Stimulated activated CD4-positive, alpha-beta T cell treated with anti-CD3 and anti-CD28 coated beads, Interleukin-2, amount 100 ng/mL, for 4 hours (primary cell): Measurements from ENCODE around the gene PHF5A.

Experiments
- DNase-seq: peaks from one replicate; pipeline ENCODE4 v3.0.0-alpha.2; 2020; ENCODE audit warnings: low read depth

PHF5A gene, protein sequence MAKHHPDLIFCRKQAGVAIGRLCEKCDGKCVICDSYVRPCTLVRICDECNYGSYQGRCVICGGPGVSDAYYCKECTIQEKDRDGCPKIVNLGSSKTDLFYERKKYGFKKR

DNA sequence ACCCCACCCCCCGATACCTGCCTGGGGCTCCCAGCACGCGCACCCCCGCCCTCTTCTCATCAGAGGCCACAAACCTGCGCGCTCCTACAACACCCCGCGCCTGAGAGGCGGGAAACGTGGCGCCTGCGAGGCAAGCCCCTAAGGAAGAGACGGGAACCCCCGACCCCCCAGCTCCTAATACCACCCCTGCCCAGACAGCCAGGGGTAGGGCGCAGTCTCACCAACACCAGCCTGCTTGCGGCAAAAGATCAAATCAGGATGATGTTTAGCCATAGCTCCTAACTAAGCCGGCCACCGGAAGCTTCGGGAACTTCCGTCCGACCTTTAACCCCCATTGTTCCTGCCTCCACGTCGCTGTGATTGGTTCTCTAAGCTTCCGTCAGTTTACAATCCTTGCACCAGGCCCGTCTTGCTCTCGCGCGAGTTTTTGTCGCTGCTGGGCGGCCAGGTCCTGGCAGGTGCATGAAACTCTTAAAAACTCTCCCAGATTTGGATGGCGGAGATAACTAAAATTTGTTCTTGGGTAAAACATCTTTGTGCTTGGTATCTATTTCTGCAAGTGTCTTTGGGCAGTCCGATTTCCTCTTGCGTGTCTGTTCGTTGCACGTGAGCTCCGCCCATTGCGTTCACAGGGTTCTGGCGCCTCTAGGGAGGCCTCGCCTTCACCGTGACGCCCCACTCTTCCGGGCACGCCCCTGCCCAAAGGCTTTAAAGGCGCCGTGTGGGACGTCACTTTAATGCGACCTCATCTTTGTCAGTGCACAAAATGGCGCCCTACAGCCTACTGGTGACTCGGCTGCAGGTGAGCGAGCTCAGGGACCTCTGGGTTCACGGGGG, at the start of gene PHF5A, which contains the start of gene ACO2:
PHF5A (minus strand) TSS at position 312 of the 837 bp plus-strand sequence; CDS start at position 273, 39 bp downstream.
ACO2 (plus strand) TSS at position 737 of the 837 bp plus-strand sequence; CDS start at position 767, 30 bp downstream.
- peak; percentile 98 for DNase-seq

DNA sequence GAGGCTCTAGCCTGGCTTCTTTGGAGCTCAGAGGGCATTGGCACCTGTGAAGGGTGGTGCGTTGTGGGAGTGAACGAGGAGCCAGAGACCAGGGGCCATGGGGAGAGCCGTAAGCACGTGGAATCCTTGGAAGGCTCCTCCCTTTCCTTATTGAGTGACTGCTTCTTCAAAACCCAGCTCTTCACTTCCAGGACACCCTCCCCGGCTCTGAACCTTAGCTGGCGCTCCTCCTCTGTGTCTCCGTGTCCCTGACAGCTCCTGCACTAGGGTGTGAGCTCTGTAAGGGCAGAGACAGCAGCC, 49.5 kb upstream of the PHF5A start:
- DNase-seq: no peak

DNA sequence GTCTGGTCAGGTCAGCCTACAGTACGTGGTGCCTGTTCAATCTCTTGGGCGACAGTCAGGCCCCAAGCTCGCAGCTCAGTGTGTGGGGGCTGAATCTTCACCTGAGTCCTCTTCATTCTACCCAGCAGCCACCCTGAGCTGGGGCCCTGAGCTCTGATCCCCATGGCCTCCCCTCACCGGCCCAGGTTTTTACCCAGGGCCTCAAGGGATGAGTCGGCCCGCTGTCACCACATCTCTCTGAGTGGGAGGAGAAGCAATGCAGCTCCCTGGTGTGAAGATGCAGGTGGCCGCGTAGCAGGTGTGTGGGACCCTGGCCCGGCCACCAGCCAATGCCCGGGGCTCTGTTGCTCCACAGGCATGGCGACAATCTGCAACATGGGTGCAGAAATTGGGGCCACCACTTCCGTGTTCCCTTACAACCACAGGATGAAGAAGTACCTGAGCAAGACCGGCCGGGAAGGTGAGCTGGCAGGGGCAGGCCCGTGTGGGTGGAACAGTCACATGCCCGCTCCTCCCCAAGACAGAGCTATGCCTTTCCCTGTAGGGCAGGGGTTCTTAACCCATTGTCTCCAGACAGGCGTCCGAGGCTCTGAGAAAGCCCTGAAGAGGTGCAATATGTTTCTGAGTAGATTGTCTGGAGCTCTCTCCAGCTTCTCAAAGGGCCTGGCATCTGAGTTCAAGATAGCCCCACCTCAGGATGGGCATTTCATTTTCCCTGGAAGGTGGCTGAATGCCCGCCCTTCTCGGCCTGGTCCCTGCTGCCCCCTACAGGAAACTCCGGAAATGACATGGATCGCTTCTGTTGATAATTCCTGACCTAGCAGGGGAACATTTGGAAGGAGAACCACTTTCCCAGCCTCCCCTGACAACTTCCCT, 48.9 kb upstream of the PHF5A start:
- no peak for DNase-seq

DNA sequence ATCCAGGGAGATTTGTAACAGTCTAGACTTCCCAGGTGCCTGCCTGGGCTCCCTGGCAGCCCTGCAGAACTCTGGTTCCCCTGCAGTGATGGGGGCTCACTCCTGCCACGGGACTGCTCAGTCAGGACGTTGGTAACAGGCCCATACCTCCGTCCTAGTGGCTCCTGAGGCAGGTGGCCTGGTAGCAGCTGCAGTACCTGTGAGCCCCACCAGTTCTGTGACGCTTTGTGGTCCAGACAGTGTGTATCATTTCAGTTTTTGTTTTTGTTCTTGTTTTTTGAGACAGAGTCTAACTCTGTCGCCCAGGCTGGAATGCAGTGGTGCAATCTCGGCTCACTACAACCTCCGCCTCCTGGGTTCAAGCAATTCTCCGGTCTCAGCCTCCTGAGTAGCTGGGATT, 48.0 kb upstream of the PHF5A start:
- DNase-seq: no peak

DNA sequence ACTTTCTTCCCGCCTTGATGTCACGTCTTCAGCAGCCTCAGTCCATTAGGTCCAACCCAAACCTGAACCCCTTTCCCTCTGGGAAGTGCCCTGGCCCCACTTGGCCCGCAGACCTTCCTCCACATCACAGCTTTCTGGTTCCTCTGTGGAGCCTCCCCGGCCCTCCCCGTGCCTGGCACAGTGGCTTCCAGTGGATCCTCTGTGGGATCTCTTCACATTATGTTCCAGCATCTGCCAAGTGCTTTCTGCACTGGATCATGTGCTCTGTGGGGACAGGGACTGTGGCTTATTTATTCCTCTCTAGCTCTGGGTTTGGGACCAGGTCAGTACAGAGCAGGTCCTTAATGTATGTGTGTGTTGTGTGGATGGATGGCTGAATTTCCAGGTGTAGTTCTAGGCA, 44.9 kb upstream of the PHF5A start:
- no peak for DNase-seq

DNA sequence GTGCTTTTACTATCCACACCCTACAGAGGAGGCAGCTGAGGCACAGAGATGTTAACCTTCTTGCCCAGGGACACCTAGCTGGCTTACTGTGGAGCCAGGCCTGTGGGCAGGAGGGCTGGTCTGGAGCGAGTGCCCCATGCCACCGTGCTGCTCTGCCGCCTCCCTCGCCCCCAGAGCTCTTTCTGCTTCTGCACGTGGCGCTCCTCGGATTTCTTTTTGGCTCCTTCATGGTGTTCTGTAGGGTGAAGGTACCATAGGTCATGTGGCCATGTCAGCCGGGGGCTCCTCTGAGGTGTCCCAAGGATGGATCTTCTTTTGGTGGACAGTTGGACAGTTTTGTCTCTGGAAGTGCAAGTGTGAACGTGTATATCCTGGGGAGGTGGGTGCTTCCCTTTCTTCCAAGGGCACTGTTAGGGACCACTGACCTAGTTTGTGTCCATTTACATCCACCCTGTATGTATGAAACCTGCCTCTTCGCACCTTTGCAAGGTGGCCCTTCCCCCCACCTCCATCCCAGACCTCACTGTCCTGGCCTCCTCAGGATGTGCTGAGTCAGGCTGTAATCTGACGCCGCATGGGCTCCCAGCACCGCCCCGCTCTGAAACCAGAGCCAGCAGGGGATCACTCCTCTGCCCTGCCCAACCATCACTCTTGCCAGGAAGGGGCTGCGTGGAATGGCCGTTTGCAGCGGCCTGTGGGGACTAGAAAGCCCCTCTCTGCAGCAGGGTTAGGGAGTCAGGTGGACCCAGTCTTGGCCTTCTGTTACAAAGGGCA, 44.1 kb upstream of the PHF5A start:
- DNase-seq: no peak

DNA sequence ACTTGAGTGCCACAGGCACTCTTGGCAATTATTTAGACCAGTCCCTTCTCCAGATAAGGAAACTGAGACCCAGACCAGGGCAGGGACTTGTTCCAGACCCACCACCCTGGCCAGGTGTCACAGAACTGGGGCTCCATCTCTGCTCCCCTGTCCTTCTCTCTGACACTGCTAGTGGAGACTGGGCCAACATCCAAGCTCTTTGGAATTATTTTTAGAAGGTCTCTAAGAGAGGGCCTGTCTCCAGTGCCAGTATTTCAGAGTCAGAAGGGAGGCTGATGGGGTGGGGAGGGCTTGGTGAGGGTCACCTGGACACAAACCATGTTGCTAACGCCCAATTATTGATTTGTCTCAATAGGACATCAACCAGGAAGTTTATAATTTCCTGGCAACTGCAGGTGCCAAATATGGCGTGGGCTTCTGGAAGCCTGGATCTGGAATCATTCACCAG, 43.1 kb upstream of the PHF5A start:
- DNase-seq: no peak

DNA sequence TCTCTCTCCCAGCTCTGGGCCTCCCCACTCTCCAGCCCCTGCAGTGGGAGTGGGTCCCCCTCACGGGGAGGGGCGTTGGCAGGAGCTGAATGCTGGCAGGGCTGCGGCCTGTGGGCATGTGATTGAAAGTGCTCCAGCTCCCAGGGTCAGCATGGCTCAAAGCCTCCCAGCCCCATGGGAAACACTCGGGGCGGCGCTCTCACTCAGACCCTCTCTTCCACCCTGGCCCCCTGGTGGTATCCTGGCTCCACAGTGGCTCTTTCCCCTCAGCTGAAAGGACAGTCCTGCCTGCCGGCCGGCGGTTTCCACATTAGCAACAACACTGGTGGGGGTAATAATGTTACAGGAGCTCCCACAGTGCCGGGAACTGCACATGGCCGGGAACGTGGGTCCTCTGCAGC, 40.3 kb upstream of the PHF5A start:
- DNase-seq: no peak

DNA sequence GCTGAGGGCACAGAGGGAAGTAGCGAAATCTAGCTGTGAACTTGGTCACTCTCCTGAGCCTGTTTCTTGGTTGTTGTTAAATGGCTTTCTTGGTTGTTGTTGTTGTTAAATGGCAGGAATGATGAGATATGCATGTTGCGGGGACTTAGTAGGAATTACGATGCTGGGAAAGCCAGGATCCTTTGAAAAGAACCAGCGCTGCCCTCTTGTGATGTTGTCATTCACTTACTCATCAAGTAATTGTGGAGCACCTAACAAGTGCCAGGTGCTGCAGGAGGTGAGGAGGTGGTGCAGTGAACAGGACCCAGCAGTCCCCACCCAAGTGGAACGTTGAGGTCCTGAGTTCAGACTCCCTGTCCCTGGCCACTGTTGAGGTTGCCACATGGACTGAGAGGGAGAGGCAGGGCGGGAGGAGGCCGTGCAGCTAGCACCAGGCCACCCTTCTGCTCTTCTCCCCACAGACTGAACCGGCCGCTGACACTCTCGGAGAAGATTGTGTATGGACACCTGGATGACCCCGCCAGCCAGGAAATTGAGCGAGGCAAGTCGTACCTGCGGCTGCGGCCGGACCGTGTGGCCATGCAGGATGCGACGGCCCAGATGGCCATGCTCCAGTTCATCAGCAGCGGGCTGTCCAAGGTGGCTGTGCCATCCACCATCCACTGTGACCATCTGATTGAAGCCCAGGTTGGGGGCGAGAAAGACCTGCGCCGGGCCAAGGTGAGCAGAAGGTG, 39.0 kb upstream of the PHF5A start:
- DNase-seq: no peak

DNA sequence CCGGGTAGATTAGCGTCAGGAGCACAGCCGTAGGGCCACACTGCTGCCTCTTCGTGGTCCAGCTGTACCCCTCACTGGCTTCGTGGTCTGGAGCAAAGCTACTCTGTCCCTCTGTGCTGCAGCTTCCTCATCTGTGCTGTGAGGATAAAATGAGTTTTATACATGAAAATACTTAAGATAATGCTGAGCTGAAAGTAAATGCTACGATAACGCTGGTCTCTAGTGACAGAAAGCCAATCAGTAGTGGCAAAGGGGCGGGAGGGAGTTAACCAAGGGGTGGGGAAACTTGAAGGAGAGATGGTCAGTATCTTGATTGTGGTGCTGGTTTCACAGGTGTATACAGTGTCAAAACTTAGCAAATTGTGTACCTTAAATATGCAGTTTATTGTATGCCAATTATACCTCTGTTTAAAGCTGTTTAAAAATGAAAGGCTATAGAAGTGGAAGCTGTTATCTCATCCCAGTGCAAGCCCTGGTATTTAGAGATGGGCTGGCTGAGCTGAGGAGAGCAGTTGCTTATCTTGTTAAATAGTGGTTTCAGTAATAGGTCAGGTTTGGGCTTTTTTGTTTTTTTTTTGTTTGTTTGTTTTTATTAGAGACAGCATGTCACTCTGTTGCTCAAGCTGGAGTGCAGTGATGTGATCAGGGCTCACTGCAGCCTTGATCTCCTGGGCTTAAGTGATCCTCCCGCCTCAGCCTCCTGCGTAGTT, 37.2 kb upstream of the PHF5A start:
- DNase-seq: no peak

DNA sequence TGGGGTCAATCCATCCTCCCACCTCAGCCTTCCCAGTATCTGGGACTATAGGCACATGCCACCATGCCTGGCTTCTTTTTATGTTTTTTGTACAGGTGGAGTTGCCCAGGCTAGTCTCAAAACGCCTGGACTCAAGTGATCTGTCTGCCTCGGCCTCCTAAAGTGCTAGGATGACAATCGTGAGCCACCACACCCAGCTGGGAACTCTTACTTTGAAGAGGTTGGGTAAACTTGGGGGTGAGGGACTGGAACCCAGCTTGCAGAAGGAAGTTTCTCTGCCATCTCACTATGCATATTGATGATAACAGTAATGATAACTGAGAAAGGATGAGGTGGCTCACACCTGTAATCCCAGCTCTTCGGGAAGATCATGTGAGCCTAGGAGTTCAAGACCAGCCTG, 36.3 kb upstream of the PHF5A start:
- no peak for DNase-seq

DNA sequence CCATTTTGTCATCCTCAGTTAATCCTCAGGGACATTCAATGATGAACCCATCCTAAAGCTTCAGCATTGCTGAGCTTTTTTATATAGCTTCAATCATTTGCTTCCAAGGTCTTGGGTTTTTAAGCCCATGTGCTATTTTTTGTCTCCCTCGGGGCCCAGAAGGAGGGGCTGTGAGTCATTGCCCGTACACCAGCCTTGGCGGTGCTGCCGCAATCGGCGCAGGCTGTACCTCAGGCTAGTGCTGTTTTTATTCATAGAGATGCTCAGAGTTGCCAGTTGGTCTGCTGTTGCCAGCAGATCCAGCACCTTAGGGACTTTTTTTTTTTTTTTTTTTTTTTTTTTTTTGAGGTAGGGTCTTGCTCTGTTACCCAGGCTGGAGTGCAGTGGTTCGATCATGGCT, 35.9 kb upstream of the PHF5A start:
- no peak for DNase-seq

DNA sequence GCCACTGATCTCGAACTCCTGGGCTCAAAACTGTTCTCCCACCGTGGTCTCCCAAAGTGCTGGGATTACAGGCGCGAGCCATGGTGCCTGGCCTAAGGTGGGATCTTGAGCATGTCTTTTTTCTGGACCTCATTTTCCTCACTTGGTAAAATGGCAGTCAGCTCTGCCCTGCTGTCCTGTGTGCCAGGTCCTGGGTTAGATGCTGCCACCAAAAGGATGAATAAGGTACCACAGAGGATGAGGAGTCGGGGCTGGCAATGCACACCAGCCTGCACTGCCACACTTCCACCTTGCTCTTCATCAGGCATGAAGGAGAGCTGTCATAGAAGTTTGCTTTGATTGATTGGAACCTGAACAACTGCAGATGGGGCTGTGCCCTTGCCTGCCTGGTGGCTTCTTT, 32.7 kb upstream of the PHF5A start:
- DNase-seq: no peak

DNA sequence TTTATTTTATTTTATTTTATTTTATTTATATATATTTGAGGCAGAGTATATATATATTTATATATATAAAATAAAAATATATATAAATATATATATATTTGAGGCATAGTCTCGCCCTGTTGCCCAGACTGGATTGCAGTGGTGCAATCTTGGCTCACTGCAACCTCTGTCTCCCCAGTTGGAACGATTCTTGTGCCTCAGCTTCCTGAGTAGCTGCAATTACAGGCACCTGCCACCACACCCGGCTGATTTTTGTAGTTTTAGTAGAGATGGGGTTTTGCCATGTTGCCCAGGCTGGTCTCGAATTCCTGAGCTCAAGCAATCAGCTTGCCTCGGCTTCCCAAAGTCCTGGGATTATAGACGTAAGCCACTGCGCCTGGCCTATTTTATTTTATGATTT, 31.8 kb upstream of the PHF5A start:
- no peak for DNase-seq

DNA sequence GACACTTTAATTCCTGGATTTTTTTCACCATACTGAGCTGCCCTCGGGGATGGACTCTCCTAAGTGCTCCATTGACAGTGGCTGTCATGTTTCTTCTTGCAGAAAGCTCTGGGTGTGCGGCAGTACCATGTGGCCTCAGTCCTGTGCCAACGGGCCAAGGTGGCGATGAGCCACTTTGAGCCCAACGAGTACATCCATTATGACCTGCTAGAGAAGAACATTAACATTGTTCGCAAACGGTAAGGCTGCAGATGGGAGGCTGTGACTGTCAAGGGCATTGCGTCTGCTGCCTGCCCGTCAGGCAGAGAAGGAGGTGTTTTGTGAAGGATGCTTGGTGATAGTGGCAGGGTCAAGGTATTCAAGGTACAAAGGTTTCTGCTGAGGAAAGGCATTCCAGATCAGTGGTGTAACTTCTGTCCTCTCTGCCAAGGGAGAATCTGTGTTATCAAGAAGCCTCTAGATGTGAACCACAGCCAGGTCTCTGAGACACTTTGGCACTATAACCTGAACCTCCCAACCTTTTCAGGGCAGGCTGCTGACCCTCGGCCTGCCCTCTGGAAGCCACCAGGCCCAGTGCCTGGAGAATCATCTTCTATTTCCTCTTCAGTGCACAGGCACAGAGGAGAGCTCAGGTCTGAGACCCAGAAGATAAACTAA, 31.3 kb upstream of the PHF5A start:
- no peak for DNase-seq

DNA sequence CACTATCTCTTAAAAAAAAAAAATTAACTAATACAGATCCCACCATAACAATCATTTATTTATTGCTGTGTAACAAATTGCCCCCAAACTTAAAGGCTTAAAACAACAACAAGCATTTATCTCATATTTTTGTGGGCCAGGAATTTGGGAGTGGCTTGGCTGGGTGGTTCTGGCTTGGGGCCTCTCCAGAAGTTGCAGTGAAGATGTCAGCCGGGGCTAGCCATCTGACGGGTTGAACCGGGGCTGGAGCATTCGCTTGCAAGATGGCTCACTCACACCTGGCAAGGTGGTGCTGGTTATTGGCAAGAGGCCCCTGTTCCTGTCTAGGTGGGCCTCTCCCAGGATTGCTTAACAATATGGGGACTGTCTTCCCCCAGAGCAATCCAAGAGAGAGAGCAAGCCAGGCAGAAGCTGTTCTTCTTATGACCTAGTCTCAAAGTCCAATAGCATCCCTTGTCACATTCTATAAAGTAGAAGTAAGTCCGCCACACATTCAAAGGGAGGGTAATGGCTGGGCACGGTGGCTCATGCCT, 29.9 kb upstream of the PHF5A start:
- DNase-seq: no peak

DNA sequence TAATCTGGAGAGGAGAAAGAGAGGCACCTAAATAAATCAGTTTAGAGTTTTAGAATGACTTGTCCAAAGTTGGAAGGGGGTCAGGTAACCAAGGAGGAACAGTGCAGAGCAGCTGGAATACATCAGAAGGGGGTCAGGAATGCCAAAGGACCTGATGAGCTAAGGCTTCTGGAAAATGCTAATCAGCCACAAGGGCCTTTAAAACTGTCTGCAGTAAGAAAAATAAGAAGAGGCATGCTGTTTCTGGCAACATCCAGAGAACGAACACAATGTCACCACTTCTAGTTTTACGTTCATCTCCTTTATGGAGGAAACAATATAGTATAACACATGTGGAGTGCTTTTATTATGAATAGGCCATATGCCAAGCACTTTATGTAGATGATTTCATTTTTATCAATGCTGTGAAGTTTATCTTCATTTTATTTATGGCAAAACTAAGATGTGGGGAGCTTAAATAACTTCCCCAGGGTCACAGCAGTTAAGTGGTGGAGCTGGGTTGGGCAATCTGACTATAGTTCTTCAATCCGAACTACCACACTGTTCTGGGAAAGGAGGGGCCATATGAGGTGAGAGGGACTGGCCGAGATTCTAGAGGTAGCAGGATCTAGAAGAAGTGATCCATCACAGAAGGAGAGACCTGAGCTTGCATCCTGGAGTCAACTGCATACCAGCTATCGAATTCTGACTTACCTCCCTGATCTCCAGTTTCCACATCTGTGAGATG, 23.0 kb upstream of the PHF5A start:
- no peak for DNase-seq

DNA sequence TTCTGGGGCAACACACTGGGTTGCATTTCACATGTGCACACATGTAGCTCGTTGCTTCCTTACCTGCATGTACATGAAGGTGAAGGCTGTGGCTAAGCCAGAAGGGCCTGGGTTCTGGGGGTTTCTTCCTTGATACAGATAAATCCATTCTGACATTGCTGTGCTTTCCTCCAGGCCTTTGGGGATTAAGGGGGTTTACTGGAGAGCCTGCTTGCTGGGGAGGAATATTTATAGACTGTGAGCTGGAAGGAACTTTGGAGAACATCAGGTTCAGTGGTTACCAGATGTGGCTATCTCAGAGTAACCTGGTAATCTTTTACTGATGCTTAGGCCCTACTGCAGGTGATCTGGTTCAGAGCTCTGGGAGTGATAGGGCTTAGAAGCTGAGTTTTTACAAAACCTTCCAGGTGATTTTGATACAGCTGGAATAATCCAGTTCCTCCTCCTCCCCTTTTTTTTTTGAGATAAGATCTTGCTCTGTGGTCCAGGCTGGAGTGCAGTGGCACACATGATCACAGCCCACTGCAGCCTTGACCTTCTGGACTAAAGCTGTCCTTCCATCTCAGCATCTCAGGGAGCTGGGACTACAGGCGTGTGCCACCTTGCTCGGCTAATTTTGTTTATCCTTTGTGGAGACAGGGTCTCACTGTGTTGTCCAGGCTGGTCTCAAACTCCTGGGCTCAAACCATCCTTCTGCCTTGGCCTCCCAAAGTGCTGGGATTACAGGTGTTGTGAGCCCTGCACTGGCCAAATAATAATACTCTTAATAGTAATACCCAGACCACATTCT, 20.3 kb upstream of the PHF5A start:
- DNase-seq: no peak

DNA sequence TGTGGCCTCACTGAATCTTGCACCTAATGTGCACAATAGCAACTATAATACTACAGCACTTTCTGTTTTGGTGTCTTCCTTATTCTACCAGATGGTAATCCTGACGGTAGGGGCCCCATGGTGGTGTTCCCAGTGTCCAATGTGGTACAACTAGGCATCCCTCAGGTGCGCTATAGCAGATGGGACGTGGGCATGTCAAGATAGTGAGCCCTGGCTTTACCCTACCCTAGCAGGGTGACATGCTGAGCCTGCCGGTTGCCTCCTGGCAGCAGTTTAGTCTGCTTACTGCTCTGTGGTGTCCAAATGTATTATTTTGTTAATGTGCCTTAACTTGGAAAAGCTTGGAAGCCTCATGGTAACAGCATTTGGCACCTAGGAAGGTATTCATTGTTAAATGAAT, 19.6 kb upstream of the PHF5A start:
- no peak for DNase-seq
